HUES6 (cell line): ENCODE measurements around the gene ASPM.

Experiments used
- H3K27ac ChIP-seq: 2 replicates; pipeline ENCODE4 v1.7.0; 2013; ENCODE audit warnings: low read depth, mild to moderate bottlenecking, low read length, inconsistent platforms
- H3K27me3 ChIP-seq: 2 replicates; pipeline ENCODE4 v1.6.1; 2013; ENCODE audit warnings: low read length; ENCODE audit not compliant: control insufficient read depth, insufficient read depth
- H3K36me3 ChIP-seq: 2 replicates; pipeline ENCODE4 v1.6.1; 2013; ENCODE audit warnings: low read length; ENCODE audit not compliant: control insufficient read depth, insufficient read depth
- H3K4me1 ChIP-seq: 2 replicates; pipeline ENCODE4 v1.6.1; 2013; ENCODE audit warnings: low read length; ENCODE audit not compliant: control insufficient read depth, insufficient read depth
- H3K4me3 ChIP-seq: 2 replicates; pipeline ENCODE4 v1.5.1; 2013; ENCODE audit warnings: low read depth, low read length
- H3K9ac ChIP-seq: one replicate; pipeline ENCODE4 v1.6.1; 2013; ENCODE audit warnings: mild to moderate bottlenecking, low read length
- H3K9me3 ChIP-seq: 2 replicates; pipeline ENCODE4 v1.6.1; 2013; ENCODE audit warnings: low read depth, low read length; ENCODE audit not compliant: control insufficient read depth, insufficient read depth

ASPM gene

GRCh38 chr1:197171531-197171930 lies 25.1 kb upstream of the ASPM start:
- H3K9ac ChIP-seq, result no peak overlapping the region
- H3K27me3 ChIP-seq, result no peaks in the 10 kb centered on the region
- H3K27ac ChIP-seq, result no peak overlapping the region
- H3K36me3 ChIP-seq, result peaks cover 28% of the 10 kb centered on the region
- H3K9me3 ChIP-seq, result no peaks in the 10 kb centered on the region
- H3K4me1 ChIP-seq, result no peaks in the 10 kb centered on the region
- no peak overlapping the region for H3K4me3 ChIP-seq

GRCh38 chr1:197170538-197170937 lies 24.1 kb upstream of the ASPM start:
- no peak overlapping the region for H3K4me3 ChIP-seq
- no peaks in the 10 kb centered on the region for H3K4me1 ChIP-seq
- no peaks in the 10 kb centered on the region for H3K9me3 ChIP-seq
- H3K27ac ChIP-seq, result no peak overlapping the region
- H3K36me3 ChIP-seq, result peaks cover 25% of the 10 kb centered on the region
- no peak overlapping the region for H3K9ac ChIP-seq
- H3K27me3 ChIP-seq, result no peaks in the 10 kb centered on the region

- no peaks in the 10 kb centered on the region for H3K27me3 ChIP-seq
- H3K9ac ChIP-seq, result no peak overlapping the region
- no peaks in the 10 kb centered on the region for H3K9me3 ChIP-seq
- H3K36me3 ChIP-seq, result peaks cover 8% of the 10 kb centered on the region; the same call in 1 of the 2 replicates
- H3K4me3 ChIP-seq, result no peak overlapping the region
- no peaks in the 10 kb centered on the region for H3K4me1 ChIP-seq
- H3K27ac ChIP-seq, result no peak overlapping the region
These were observed 13.0 kb upstream of the ASPM start for GRCh38 chr1:197159461-197159860.

- no peaks in the 10 kb centered on the region for H3K4me1 ChIP-seq
- H3K27ac ChIP-seq, result no peak overlapping the region
- H3K9me3 ChIP-seq, result no peaks in the 10 kb centered on the region
- H3K36me3 ChIP-seq, result peaks cover 8% of the 10 kb centered on the region; the same call in 1 of the 2 replicates
- H3K4me3 ChIP-seq, result no peak overlapping the region
- H3K27me3 ChIP-seq, result no peaks in the 10 kb centered on the region
- no peak overlapping the region for H3K9ac ChIP-seq
These were observed 10.2 kb upstream of the ASPM start for GRCh38 chr1:197156692-197157091.

GRCh38 chr1:197152662-197153061 lies 6.2 kb upstream of the ASPM start:
- no peak overlapping the region for H3K4me3 ChIP-seq
- no peaks in the 10 kb centered on the region for H3K36me3 ChIP-seq
- no peaks in the 10 kb centered on the region for H3K27me3 ChIP-seq

GRCh38 chr1:197151185-197151584 lies 4.7 kb upstream of the ASPM start:
- Histone ChIP-seq H3K4me3 (no peak overlapping the region), H3K36me3 (no peaks in the 10 kb centered on the region), H3K27me3 (no peaks in the 10 kb centered on the region), H3K27ac (no peak overlapping the region), H3K9me3 (no peaks in the 10 kb centered on the region), H3K4me1 (no peaks in the 10 kb centered on the region), H3K9ac (no peak overlapping the region)

More at GRCh38 chr1:197152662-197153061, 6.2 kb upstream of the ASPM start:
- Histone ChIP-seq H3K4me1 (no peaks in the 10 kb centered on the region), H3K9ac (no peak overlapping the region), H3K27ac (no peak overlapping the region), H3K9me3 (no peaks in the 10 kb centered on the region)

GRCh38 chr1:197150336-197151005 lies 4.0 kb upstream of the ASPM start:
- no peak overlapping the region for H3K27ac ChIP-seq
- no peaks in the 10 kb centered on the region for H3K4me1 ChIP-seq
- H3K27me3 ChIP-seq, result no peaks in the 10 kb centered on the region
- H3K36me3 ChIP-seq, result no peaks in the 10 kb centered on the region
- no peak overlapping the region for H3K9ac ChIP-seq
- H3K9me3 ChIP-seq, result no peaks in the 10 kb centered on the region
- no peak overlapping the region for H3K4me3 ChIP-seq

- H3K27ac ChIP-seq, result no peak overlapping the region
- H3K4me3 ChIP-seq, result no peak overlapping the region
- peaks cover 5% of the 10 kb centered on the region for H3K4me1 ChIP-seq
- H3K27me3 ChIP-seq, result no peaks in the 10 kb centered on the region
- no peaks in the 10 kb centered on the region for H3K36me3 ChIP-seq
- no peak overlapping the region for H3K9ac ChIP-seq
- H3K9me3 ChIP-seq, result no peaks in the 10 kb centered on the region
These were observed 2.9 kb upstream of the ASPM start for GRCh38 chr1:197149340-197149739.

GRCh38 chr1:197145446-197146024 lies 934 bp downstream of the ASPM start:
- peak overlapping the region; percentile 92 for H3K9ac ChIP-seq
- H3K36me3 ChIP-seq, result peaks cover 27% of the 10 kb centered on the region
- no peak overlapping the region; the same call in 1 of the 2 replicates for H3K27ac ChIP-seq
- peak overlapping the region; percentile 95 for H3K4me3 ChIP-seq
- H3K4me1 ChIP-seq, result peaks cover 7% of the 10 kb centered on the region
- no peaks in the 10 kb centered on the region for H3K27me3 ChIP-seq
- H3K9me3 ChIP-seq, result no peaks in the 10 kb centered on the region

- H3K27ac ChIP-seq, result no peak overlapping the region
- H3K4me1 ChIP-seq, result peaks cover 7% of the 10 kb centered on the region
- no peaks in the 10 kb centered on the region for H3K9me3 ChIP-seq
- peak overlapping the region; percentile 95 for H3K4me3 ChIP-seq
- peaks cover 35% of the 10 kb centered on the region for H3K36me3 ChIP-seq
- no peaks in the 10 kb centered on the region for H3K27me3 ChIP-seq
- peak overlapping the region; percentile 25 for H3K9ac ChIP-seq
These were observed 1.7 kb downstream of the ASPM start for GRCh38 chr1:197144570-197145325.

GRCh38 chr1:197143276-197143675 lies 3.2 kb downstream of the ASPM start:
- no peak overlapping the region for H3K27ac ChIP-seq
- peaks cover 50% of the 10 kb centered on the region for H3K36me3 ChIP-seq
- no peaks in the 10 kb centered on the region for H3K9me3 ChIP-seq
- H3K27me3 ChIP-seq, result no peaks in the 10 kb centered on the region
- no peak overlapping the region for H3K4me3 ChIP-seq
- H3K4me1 ChIP-seq, result peaks cover 7% of the 10 kb centered on the region
- no peak overlapping the region for H3K9ac ChIP-seq
